Activated effector memory CD4-positive, alpha-beta T cell treated with anti-CD3 and anti-CD28 coated beads, Interleukin-2, amount 50 U/mL, for 16 hours (primary cell): Measurements from ENCODE around the gene MEGF6.

Experiments used
- DNase-seq: peaks from one replicate; pipeline ENCODE4 v3.0.0-alpha.2; 2020

The MEGF6 gene

DNA sequence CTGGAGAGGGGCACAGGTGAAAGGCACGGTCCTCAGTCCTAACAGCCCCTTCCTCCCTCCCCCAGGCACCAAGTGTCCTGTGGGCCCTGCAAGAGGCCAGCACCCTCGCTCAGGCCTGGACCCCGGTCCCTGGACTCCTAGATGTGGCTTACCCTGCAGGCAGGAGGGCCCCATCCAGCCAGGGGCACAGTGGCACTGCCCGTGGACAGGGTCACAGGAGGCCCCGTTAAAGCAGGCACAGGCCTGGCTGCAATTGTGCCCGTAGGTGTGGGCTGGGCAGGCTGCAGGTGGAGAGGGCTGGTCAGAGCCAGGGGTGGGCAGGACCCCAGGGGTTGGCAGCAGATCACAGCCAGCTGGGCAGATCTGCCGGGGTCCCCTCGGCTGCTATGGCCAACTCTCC, 112.3 kb downstream of the MEGF6 start:
- no peak for DNase-seq

DNA sequence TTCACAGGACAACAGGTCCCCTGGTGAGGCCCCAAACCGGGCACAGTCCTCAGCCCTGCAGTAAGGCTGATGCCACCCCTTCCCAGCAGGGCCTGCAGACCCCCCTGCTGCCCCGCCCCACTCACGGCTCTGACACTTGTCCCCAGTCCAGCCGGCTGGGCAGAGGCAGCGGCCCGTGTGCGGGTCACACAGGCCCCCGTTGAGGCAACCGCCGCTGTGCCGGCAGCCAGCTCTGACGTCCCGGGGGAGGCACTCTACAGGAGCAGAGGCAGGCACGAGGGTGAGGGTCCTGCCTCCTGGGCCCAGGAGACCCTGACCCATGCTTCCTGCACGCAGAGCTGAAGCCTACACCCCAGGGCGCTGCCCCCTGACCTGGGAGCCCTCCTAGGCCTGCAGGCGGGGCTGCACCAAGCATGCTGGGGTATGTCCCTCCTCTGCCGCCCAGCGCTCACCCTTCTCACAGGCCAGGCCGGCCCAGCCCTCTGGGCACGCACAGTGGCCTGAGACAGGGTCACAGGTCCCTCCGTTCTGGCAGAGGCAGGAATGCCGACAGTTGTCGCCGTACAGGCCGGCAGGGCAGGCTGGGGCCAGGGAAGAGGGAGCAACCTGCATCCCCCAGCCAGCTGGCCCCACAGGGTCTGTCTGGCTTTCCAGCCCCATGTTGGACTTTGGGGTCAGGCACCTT, 112.9 kb downstream of the MEGF6 start:
- no peak for DNase-seq

- no peak for DNase-seq
Measured at GRCh38 chr1:3497521-3497920, 113.8 kb downstream of the MEGF6 start.

GRCh38 chr1:3496916-3497315, 114.4 kb downstream of the MEGF6 start:
- DNase-seq = no peak

- no peak for DNase-seq
Measured at GRCh38 chr1:3495776-3496745, 115.2 kb downstream of the MEGF6 start.

DNA sequence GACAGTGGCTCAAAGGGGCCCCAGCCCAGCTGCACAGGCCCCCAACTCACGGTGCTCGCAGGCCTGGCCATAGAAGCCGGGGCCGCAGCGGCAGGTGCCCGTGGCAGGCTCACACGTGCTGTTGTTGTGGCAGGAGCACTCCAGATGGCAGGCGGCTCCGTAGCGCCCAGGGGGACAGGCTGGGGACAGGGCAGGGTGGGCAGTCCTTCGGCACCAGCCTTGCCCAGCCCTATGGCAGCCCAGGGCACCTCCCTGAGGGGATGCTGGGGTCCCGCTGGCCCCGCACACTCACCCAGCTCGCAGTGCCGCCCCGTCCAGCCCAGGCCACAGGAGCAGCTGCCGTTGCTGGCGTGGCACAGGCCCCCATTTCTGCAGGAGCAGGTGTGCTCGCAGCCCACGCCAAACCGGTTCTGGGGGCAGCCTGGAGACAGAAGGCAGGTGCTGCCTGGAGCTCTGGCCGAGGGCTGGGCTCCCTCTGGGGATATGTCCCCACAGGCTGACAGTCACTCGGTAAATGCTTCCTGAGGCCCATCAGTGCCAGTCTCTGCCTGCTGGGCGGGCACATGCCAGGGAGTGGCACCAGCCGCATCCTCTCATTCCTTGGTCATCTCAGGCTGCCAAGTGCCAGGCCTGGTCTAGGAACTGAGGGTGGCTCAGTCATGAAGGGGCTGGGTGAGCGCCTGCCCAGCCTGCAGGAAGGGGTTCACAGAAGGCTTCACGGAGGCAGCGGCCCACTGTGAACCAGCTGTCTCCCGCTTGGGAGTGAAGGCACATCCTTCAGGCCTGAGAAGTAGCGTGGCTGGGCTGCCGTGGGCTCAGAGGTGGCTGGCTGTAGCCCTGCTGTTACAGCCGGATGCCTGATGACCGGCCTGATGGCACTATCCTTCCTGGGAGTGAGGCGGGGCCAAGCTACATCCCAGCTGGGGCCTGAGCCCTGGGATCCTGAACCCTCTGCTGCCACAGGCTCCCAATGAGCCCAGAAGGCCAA, 116.7 kb downstream of the MEGF6 start:
- no peak for DNase-seq

GRCh38 chr1:3492545-3493246, 118.6 kb downstream of the MEGF6 start:
- DNase-seq = no peak

- DNase-seq = peak; percentile 94
Measured at GRCh38 chr1:3491291-3492246, 119.7 kb downstream of the MEGF6 start.

DNA sequence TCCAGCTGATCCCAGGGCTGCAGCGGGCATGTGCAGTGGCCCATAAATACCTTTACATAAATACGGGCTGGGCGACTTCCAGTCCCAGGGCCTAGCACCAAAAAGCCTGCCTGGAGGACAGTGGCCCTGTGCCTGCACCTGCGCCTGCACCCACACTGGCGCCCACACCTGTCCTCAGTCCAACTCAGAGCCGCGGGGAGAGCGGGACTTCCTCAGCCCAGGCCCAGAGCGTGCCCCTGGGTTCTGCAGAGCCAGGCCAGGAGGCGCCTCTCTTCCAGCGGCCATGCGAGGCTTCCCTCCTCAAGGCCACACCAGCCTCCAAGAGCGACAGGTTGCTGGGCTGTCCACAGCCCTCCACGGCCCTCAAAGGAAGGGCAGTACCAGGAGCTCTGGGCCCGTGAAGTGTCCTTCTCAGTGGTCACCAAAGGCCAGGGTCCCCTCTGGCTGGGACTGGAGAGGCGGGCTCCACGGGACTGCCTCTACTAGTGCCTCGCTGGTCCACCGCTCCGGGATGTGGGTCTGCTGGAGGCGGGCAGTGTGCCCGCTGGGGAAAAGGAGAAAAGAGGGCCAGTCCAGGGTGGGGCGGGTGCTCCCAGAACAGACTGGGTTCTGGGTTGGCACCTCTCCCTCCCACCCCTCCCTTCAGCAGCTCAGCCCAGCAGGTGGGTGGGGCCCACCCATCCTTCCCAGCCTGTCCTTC, 121.1 kb downstream of the MEGF6 start:
- no peak for DNase-seq

DNA sequence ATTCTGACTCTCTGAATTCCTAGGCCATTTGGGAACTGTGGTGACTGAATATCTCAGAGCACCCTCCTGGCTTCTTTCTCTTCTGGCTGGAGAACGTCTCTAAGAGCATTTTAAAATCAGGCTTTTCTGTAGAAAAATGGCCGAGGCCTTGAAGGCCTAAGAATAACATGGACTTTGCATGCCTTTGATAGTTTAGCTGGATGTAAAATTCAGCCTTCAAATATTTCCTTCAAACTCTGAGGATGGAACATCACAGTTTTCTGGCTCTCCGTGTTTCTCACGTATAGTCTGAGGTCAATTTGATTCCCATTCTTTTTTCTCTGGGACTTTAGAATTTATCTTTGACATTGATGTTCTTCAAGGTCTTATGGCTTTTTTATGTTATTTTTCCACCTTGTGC, 122.9 kb downstream of the MEGF6 start:
- DNase-seq = no peak

GRCh38 chr1:3485016-3485415, 126.3 kb downstream of the MEGF6 start:
- no peak for DNase-seq

GRCh38 chr1:3483801-3484444, 127.4 kb downstream of the MEGF6 start:
- DNase-seq = peak; percentile 78

DNA sequence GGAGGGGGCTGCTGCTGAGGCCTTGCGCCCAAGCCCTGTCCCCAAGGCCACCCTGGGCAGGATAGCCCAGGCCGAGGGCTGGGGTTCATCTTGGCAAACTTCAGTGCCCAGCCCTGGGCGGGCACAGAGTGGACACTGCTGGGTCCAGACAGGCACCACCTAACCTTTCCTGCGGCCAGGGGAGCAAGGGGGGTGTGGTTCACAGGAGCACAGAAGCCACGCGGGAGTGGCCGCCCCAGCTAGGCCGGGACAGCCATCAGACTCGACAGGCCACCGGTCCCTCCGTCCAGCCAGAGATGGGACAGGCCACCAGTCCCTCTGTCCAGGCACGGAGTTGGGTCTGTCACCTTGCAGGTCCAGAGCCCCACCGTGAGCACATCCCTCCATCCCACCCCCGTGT, 127.9 kb downstream of the MEGF6 start:
- DNase-seq = no peak

DNA sequence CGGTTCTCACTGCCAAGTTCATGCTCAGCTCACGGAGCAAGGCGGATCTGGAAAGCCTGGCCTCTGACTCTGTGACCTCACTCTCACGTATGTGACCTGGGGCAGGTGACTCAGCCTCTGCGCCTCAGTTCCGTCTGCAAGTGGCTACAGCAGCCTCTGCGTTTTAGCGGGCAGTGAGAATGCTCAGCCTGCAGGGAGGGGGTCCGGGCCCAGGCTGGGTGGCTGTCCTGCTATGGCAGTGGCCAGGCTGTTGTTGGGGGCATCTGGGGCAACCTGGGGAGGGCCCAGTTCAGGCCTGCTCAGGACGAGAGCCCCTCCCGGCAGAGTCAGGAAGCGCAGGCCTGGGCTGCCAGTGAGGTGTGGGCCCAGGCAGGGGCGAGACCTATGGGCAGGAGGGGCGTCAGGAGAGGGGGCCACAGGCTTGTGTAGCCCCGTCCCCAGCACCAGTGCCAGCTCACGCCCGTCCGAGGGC, 128.9 kb downstream of the MEGF6 start:
- DNase-seq = no peak

- no peak for DNase-seq
Measured at GRCh38 chr1:3481836-3482375, 129.4 kb downstream of the MEGF6 start.

DNA sequence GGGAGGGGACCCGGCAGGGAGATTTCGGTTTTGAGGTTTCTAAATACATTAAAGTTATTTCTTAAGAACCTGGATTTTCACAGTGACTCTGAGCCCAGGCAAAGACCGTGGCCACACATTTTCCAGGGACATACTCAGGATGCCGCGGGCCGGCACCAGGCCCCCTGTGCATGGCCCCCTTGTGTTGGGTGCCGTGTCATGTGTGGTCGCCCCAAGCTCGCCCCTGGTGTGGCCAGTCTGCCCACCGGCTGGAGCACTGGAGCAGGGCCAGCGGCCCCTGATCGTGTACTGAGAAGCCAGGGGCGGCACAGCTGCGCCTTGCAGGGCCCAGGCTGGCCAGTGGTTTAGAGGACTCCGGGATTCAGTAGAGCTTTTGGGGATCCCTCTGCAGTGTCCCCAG, 130.3 kb downstream of the MEGF6 start:
- no peak for DNase-seq

DNA sequence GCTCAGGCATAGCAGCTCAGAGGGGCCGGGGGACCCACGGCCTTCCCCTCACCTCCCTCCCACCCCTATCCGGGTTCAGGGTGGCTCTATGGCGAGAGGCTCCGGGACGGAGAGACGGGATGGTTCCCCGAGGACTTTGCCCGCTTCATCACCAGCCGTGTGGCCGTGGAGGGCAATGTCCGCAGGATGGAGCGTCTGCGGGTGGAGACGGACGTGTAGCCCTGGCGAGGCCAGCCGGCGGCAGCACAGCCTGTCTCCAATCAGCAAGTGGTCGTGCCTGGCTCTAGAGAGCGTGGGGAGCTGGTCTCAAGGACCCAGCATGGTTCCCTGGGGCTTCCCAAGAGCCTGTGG, 131.0 kb downstream of the MEGF6 start:
- DNase-seq = no peak

GRCh38 chr1:3479511-3480368, 131.6 kb downstream of the MEGF6 start:
- DNase-seq = no peak

DNA sequence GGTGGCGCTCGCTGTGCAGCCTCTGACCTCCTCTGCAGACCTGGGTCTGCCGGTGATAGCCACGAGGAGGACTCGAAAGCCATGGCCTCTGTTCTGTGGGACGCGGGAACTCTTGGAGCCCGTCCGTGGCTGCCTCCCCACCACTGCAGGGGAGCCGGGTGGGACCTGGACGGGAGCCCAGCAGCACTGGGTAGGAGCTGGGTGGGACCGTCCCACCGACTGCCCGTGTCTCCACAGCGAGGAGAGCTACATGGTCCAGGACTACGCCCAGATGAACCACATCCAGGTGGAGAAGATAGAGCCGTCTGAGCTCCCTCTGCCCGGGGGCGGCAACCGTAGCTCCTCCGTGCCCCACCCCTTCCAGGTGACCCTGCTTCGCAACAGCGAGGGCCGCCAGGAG, 133.1 kb downstream of the MEGF6 start:
- DNase-seq = no peak
